ENCODE data around the gene CTIF. TPM values are rescaled to one million over a fixed set of nuclear protein-coding genes. Genes with fewer than 3 reads are reported as not detected.

The CTIF gene
- total and polyA plus RNA-seq, 5 donors, result 41.0 to 78.2 (median 48.5) TPM

GRCh38 chr18:48792141-48792540, 253.3 kb downstream of the CTIF start:
- Histone ChIP-seq H3K27ac (ENCODE audit: low read length) (no peak overlapping the region), H3K4me3 (ENCODE audit: low read length) (no peak overlapping the region), H3K9me3 (ENCODE audit: control insufficient read depth, low read length) (no peaks in the 10 kb centered on the region), H3K4me1 (ENCODE audit: control insufficient read depth, insufficient read depth, low read length) (peaks cover 40% of the 10 kb centered on the region), H3K27me3 (ENCODE audit: control insufficient read depth, insufficient read depth) (no peaks in the 10 kb centered on the region)
- DNase-seq (peak in 1 of 3 donors; percentile 22), ATAC-seq (no peak)
- intact Hi-C loops (cut with DNase I), result no loop called here
- 98% methylated on average over 4 of the region's 4 CpGs for WGBS

DNA sequence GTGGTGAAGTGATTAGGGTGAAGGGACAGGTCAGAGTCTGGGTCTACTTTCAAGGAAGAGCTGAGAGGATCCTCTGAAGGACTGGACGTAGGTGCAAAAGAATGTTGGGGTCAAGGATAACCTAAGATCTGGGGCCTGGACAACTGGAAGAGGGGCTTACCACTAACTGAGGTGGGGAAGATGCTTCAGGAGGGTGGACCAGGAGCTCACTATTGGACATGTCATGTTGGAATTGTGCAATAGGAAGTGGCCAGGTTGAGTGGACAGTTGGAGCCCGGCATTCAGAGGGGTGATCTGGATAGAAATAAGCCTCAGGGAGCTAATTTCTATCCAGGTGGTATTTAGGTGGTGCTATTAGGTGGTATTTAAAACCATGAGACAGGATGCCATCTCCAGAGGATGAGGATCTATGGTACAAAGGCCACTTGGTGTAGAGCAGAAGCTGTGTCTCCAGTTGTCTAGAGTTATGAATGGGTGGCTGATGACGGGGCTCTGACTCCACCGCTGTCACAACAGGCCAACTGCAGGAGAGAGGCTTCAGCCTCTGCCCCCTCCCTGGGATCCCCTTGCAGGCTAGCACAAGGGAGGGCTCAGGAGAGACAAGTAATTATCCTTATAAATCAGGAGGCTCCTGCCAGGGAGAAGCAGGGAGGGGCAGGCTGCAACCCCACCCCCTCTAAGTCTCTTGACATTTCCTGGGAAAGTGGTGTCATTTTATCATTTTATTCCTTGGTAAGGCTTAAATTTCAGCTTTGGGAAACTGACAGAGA, 254.0 kb downstream of the CTIF start:
- WGBS, result 89% methylated on average over 4 of the region's 4 CpGs
- Histone ChIP-seq H3K9me3 (ENCODE audit: control insufficient read depth, low read length) (no peaks in the 10 kb centered on the region), H3K27me3 (ENCODE audit: control insufficient read depth, insufficient read depth) (no peaks in the 10 kb centered on the region), H3K4me1 (ENCODE audit: control insufficient read depth, insufficient read depth, low read length) (peaks cover 37% of the 10 kb centered on the region), H3K4me3 (ENCODE audit: low read length) (no peak overlapping the region), H3K27ac (ENCODE audit: low read length) (peak overlapping the region; percentile 45)
- ATAC-seq (no peak), DNase-seq (peak in 1 of 3 donors; percentile 45)
- intact Hi-C loops (cut with DNase I), result no loop called here

GRCh38 chr18:48794251-48794970, 255.6 kb downstream of the CTIF start:
- no peak overlapping the region for H3K27ac ChIP-seq (ENCODE audit: low read length)
- H3K9me3 ChIP-seq (ENCODE audit: control insufficient read depth, low read length), result no peaks in the 10 kb centered on the region
- ATAC-seq (no peak), DNase-seq (peak in 1 of 3 donors; percentile 10)
- no peaks in the 10 kb centered on the region for H3K27me3 ChIP-seq (ENCODE audit: control insufficient read depth, insufficient read depth)
- WGBS, result 87% methylated on average over 10 of the region's 10 CpGs
- H3K4me1 ChIP-seq (ENCODE audit: control insufficient read depth, insufficient read depth, low read length), result peaks cover 28% of the 10 kb centered on the region
- no peak overlapping the region for H3K4me3 ChIP-seq (ENCODE audit: low read length)
- intact Hi-C loops (cut with DNase I), result no loop called here

DNA sequence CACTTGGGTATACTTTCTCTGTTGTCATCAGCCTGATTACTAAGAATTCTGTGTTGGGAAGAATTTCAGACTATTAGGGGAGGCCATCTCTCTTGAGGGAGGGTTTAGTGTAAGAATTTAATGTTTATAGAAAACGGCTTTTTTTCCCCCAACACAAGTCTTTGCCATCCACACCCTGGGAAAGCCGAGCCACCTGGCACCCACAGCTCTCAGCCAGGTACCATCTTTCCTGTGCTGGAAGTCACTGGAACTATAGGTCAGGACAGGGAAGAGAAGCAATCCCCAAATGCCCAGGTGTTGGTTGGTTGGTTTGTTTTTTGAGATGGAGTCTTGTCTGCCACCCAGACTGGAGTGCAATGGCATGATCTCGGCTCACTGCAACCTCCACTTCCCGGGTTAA, 256.9 kb downstream of the CTIF start:
- intact Hi-C loops (cut with DNase I), result no loop called here
- no peaks in the 10 kb centered on the region for H3K27me3 ChIP-seq (ENCODE audit: control insufficient read depth, insufficient read depth)
- H3K4me1 ChIP-seq (ENCODE audit: control insufficient read depth, insufficient read depth, low read length), result peaks cover 26% of the 10 kb centered on the region
- 93% methylated on average over 4 of the region's 4 CpGs for WGBS
- H3K9me3 ChIP-seq (ENCODE audit: control insufficient read depth, low read length), result no peaks in the 10 kb centered on the region
- ATAC-seq (no peak), DNase-seq (no peak)
- H3K27ac ChIP-seq (ENCODE audit: low read length), result no peak overlapping the region
- no peak overlapping the region for H3K4me3 ChIP-seq (ENCODE audit: low read length)

- 83% methylated on average over 6 of the region's 6 CpGs for WGBS
- DNase-seq (peak in 1 of 3 donors; percentile 22), ATAC-seq (no peak)
- no peaks in the 10 kb centered on the region for H3K9me3 ChIP-seq (ENCODE audit: control insufficient read depth, low read length)
- intact Hi-C loops (cut with DNase I), result no loop called here
- no peak overlapping the region for H3K4me3 ChIP-seq (ENCODE audit: low read length)
- no peaks in the 10 kb centered on the region for H3K27me3 ChIP-seq (ENCODE audit: control insufficient read depth, insufficient read depth)
- no peak overlapping the region for H3K27ac ChIP-seq (ENCODE audit: low read length)
- H3K4me1 ChIP-seq (ENCODE audit: control insufficient read depth, insufficient read depth, low read length), result peaks cover 26% of the 10 kb centered on the region
These were observed 257.8 kb downstream of the CTIF start for GRCh38 chr18:48796491-48797205.

- H3K4me3 ChIP-seq (ENCODE audit: low read length), result no peak overlapping the region
- no peaks in the 10 kb centered on the region for H3K27me3 ChIP-seq (ENCODE audit: control insufficient read depth, insufficient read depth)
- 37% methylated on average over 9 of the region's 9 CpGs for WGBS
- peaks cover 29% of the 10 kb centered on the region for H3K4me1 ChIP-seq (ENCODE audit: control insufficient read depth, insufficient read depth, low read length)
- intact Hi-C loops (cut with DNase I), result no loop called here
- H3K9me3 ChIP-seq (ENCODE audit: control insufficient read depth, low read length), result no peaks in the 10 kb centered on the region
- DNase-seq, result peak; percentile 64 to 86 (median 78)
- peak; percentile 84 to 85 for ATAC-seq
- H3K27ac ChIP-seq (ENCODE audit: low read length), result peak overlapping the region; percentile 81
These were observed 259.0 kb downstream of the CTIF start for GRCh38 chr18:48797841-48798255.

DNA sequence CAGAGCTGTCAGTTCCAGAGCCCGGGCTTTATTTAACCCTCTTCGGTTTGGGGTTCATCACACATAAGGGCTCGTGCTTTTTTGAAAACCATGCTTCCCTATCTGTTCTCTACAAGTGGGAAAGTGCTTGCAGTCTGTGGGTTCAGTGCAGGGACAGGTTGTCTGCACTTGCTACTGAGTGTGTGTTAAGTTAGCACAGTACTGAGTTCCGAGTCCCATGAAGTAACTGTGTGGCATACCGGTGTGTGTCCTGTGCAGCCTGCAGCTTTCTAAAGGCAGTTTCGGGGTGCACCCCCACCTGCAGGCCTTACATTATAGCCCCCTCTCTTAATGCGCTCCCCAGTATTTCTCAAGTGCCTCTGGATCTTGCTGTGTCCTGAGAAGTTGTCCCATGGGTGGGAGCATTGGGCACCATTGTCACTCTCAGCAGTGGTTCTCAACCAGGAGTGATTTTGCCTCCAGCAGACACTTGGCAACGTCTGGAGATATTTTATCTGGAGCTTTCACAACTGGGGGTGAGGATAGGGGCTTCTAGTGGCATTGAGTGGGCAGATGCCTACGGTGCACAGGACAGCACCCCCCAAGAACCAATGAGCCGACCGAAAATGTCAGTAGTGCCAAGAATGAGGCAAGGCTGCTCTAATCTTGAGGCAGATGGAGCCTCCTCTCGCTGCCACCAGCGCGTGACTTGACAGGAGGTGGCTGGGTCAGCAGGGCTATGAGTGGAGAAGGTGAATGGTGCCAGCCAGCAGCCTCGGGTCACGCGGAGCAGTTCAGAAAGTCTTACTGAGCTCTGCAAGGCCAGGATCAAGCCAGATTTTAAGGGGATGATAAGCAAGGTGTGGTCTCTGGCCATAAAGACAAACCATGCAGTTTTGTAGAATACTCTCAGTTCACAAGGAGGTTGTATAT, 259.8 kb downstream of the CTIF start:
- H3K4me1 ChIP-seq (ENCODE audit: control insufficient read depth, insufficient read depth, low read length), result peaks cover 28% of the 10 kb centered on the region
- H3K27me3 ChIP-seq (ENCODE audit: control insufficient read depth, insufficient read depth), result no peaks in the 10 kb centered on the region
- no peak overlapping the region for H3K4me3 ChIP-seq (ENCODE audit: low read length)
- intact Hi-C loops (cut with DNase I), result no loop called here
- ATAC-seq, result peak; percentile 50 to 56
- peak; percentile 52 to 86 (median 81) for DNase-seq
- H3K27ac ChIP-seq (ENCODE audit: low read length), result peak overlapping the region; percentile 81
- no peaks in the 10 kb centered on the region for H3K9me3 ChIP-seq (ENCODE audit: control insufficient read depth, low read length)
- WGBS, result 70% methylated on average over 17 of the region's 17 CpGs

GRCh38 chr18:48799724-48800315, 261.0 kb downstream of the CTIF start:
- DNase-seq, result peak in 1 of 3 donors; percentile 16
- no peak for ATAC-seq
- H3K4me1 ChIP-seq (ENCODE audit: control insufficient read depth, insufficient read depth, low read length), result peaks cover 27% of the 10 kb centered on the region
- no peaks in the 10 kb centered on the region for H3K27me3 ChIP-seq (ENCODE audit: control insufficient read depth, insufficient read depth)
- intact Hi-C loops (cut with DNase I), result no loop called here
- H3K9me3 ChIP-seq (ENCODE audit: control insufficient read depth, low read length), result no peaks in the 10 kb centered on the region
- H3K4me3 ChIP-seq (ENCODE audit: low read length), result no peak overlapping the region
- H3K27ac ChIP-seq (ENCODE audit: low read length), result peak overlapping the region; percentile 81
- 92% methylated on average over 8 of the region's 8 CpGs for WGBS

DNA sequence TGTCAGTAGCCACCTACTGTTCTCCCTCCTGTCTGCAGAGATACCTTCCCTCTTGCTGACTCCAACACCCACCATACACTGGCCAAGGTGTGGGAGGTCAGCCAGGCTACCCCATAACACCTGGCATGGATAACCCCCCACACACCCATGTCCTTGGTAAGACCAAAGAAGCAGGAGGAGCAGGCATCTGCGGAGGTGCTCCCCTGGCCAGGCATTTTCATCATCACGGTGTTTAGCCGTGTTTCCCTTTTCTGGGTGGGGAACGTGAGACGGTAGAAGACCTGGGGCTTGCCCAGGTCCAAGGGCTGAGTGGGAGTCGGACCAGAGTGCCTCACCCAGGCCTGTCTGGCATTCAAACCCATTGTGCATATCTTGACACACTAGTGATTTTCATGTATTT, 261.6 kb downstream of the CTIF start:
- peak overlapping the region; percentile 3 for H3K27ac ChIP-seq (ENCODE audit: low read length)
- no peaks in the 10 kb centered on the region for H3K27me3 ChIP-seq (ENCODE audit: control insufficient read depth, insufficient read depth)
- H3K4me1 ChIP-seq (ENCODE audit: control insufficient read depth, insufficient read depth, low read length), result peaks cover 27% of the 10 kb centered on the region
- no peak for DNase-seq
- WGBS, result 88% methylated on average over 6 of the region's 6 CpGs
- no peaks in the 10 kb centered on the region for H3K9me3 ChIP-seq (ENCODE audit: control insufficient read depth, low read length)
- intact Hi-C loops (cut with DNase I), result no loop called here
- H3K4me3 ChIP-seq (ENCODE audit: low read length), result no peak overlapping the region
- ATAC-seq, result no peak
